HS-5 (cell line): ENCODE measurements around the gene PRELID3B.

Experiments
- DNase-seq: peaks from one replicate; pipeline ENCODE4 v3.0.0-alpha.2; 2012; ENCODE audit warnings: low read depth

The PRELID3B gene

DNA sequence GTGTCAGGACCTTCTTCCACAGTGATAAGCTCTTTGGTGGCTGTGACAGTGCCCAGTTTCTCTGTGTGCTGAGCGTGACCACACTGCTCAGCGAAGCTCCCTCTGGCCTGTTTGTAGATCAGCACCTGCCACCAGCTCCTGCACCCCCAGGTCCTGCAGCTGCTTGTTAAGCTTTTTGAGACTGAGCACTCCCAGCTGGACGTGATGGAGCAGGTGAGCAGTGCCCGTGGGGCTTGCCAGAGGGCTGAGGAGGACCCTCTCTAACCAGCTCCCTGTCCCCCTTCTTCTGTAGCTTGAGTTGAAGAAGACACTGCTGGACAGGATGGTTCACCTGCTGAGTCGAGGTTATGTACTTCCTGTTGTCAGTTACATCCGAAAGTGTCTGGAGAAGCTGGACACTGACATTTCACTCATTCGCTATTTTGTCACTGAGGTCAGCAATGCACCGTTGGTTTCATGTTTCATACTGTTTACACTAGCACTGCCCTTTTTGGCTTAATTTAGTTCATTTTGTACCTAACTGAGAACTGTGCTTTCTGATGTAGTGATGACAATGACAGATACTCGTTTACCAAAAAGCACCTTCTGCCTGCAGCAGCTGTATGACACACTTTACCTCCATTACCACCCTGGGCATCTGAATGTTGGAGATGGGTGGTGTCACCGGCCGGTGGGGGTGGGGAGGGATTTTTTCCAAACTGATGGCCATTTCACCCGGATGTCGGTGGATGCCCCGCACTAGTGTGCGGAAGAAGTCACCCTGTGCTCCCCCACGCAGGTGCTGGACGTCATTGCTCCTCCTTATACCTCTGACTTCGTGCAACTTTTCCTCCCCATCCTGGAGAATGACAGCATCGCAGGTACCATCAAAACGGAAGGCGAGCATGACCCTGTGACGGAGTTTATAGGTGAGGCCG is 49.0 kb downstream of the PRELID3B start:
- no peak for DNase-seq

GRCh38 chr20:58992911-58993310 is 49.7 kb downstream of the PRELID3B start:
- DNase-seq = no peak

- no peak for DNase-seq
Observed at GRCh38 chr20:58991715-58992114, 50.9 kb downstream of the PRELID3B start.

DNA sequence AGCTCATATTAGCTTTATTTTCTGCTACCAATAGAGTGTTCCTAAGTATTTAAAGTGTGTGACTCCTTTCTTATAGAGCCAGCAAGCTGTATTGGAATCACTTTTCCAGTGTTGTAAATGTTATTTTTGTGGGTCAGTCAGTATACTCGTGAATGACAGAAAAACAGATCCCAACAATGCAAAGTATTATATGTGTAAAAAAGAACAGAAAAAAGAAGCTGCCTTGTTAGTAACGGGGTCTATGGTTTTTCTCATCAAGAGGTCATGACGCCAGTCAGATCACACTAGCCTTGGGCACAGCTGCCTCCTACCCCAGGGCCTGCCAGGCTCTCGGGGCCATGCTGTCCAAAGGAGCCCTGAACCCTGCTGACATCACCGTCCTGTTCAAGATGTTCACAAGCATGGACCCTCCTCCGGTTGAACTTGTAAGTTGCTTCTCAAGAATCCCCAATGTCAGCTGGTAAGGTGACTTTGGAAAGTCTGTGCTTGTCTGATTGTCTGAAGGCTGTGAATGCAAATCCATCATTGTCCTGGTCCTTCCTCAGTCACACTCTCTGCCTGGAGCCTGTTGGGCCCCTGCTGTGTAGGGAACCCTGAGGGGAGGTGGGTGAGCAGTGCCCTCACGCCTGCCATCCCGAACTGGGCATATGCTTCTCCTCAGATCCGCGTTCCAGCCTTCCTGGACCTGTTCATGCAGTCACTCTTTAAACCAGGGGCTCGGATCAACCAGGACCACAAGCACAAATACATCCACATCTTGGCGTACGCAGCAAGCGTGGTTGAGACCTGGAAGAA is 51.7 kb downstream of the PRELID3B start:
- DNase-seq = no peak

DNA sequence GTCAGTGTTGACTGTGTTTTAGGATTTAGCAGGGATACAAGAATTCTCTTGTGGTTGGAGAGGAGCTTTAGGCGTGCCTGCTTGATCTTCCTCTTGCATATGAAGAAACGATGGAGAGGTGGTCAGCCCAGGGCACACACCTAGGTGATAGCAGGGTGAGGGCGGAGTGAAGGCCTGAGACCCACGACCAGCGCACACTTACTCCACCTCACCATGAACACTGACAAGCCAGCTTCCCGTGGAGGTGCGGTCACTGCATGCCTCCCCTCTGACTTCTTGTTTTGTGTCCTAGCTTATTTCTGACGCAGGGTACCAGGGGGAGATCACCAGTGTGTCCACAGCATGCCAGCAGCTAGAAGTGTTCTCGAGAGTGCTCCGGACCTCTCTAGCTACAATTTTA is 53.4 kb downstream of the PRELID3B start:
- DNase-seq = no peak

DNA sequence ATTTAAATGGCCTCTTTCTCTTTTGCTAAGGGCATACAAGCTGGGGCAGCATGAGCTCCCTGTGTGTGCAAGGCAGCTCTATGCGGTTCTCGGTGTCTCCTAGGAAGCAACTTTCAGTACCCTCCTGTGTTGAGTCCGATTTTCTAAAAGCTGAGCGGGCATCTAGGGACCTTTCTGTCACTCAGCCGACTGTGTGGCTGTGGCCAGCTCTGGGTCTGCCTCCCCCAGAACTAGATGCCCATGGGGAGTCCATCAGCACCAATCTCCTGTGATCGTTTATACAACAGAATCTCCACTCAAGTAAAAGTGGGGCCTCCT is 54.1 kb downstream of the PRELID3B start:
- DNase-seq = no peak

DNA sequence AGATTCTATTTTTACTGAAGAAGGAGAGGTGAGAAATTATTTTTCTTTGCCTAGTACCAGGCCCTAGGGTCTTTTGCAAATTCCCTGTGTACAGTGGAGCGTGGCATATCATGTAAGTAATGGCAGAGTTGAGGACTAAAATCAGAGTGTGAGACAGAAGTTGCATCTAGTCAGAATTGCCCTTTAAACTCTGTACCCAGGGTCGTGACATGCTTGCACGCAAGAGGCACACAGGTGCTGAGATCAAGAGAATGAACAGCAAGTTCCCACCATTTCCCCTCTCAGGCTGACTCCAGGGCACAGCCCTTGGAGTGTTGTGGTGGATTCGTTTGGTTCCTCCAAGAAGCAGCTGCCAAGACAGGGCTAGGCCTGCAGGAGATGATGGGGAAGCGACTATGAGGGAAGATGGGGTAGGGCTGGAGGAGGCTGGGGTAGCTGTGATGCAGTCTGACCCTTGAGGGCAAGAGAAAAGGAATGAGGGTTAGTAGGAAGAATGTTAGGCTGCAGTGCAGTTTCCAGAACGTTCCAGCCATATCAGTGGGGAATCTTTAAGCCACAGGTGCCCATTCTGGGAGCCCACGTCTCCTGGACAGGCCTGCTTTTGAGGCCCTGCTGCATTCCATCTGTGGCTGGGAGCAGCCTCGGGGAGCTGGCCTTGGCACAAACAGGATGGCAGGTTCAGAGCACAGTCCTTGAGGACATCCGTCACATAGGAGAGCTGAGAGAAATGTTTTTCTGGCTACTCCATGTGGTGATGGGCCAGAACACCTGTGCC is 54.6 kb downstream of the PRELID3B start:
- no peak for DNase-seq

DNA sequence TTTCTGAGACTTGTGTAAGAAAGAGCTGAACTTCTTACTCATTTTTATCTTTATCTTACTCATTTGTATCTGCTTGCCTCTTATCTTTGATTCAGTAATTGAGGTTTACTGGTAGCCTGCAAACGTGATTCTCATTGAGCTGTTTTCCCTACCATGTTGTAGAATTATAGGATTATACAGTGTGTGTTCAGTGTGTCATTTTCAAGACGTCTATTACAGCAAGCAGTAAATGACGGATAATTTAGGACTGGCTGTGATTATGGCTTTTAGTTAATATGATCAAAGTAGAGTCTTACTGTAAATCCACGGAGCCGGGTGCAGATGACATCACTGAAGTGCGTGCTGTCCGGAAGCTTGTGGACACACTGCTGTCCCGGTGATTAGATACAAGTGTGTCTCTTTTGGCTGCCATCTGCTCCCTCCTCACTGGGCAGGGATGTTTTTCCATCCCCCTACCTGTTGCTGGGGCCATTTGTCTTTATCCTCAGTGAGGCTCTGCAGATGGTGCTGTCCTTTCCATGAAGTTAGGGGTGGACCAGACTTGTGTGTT is 55.5 kb downstream of the PRELID3B start:
- no peak for DNase-seq

GRCh38 chr20:58986286-58986967 is 56.2 kb downstream of the PRELID3B start:
- DNase-seq = no peak

DNA sequence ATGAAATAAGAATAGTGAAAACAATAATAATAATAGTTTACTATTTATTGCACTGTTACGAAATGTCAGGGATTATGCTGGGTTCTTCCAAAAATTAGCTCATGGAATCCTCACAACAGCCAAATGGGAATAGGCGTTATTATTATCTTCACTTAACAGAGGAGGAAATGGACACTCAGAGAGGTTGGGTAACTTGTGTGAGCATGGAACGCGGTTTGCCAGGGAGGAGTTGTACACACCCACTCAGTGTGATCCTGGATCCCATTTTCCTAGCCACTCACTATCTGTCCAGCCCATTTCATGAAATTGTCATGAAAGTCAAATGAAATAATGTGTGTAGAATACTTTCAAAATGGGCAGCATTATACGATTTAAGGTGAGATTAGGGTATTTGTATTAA is 56.9 kb downstream of the PRELID3B start:
- DNase-seq = no peak

- DNase-seq = no peak
Observed at GRCh38 chr20:58984691-58985090, 57.9 kb downstream of the PRELID3B start.
